ENCODE measurements around the gene ETS2.
A peak's percentile ranks its signal among the peaks of the same experiment; 100 is the strongest.

Gene ETS2

GRCh38 chr21:38805328-38806152, at the start of gene ETS2:
ETS2 (plus strand) TSS chr21:38805929; CDS start chr21:38810035, 4,106 bp downstream.
- DNase-seq: peak; percentile 96

- no peak for DNase-seq
These were observed 49.0 kb upstream of the ETS2 start for GRCh38 chr21:38756746-38757145.

GRCh38 chr21:38758501-38759214, 47.1 kb upstream of the ETS2 start:
- DNase-seq: no peak

- no peak for DNase-seq
These were observed 46.3 kb upstream of the ETS2 start for GRCh38 chr21:38759413-38759812.

- peak; percentile 26 for DNase-seq
These were observed 45.5 kb upstream of the ETS2 start for GRCh38 chr21:38760017-38760761.

- no peak for DNase-seq
These were observed 45.0 kb upstream of the ETS2 start for GRCh38 chr21:38760762-38761155.

- DNase-seq: no peak
These were observed 44.2 kb upstream of the ETS2 start for GRCh38 chr21:38761531-38761930.

GRCh38 chr21:38765056-38765455, 40.7 kb upstream of the ETS2 start:
- DNase-seq: no peak

GRCh38 chr21:38766987-38767722, 38.6 kb upstream of the ETS2 start:
- peak; percentile 88 for DNase-seq

GRCh38 chr21:38768471-38769063, 37.2 kb upstream of the ETS2 start:
- DNase-seq: no peak

- no peak for DNase-seq
These were observed 36.4 kb upstream of the ETS2 start for GRCh38 chr21:38769191-38769780.

- DNase-seq: peak; percentile 91
These were observed 35.1 kb upstream of the ETS2 start for GRCh38 chr21:38770660-38771059.

GRCh38 chr21:38771536-38771935, 34.2 kb upstream of the ETS2 start:
- DNase-seq: no peak

- DNase-seq: no peak
These were observed 33.1 kb upstream of the ETS2 start for GRCh38 chr21:38772646-38773045.

- DNase-seq: no peak
These were observed 32.3 kb upstream of the ETS2 start for GRCh38 chr21:38773099-38774061.

- DNase-seq: no peak
These were observed 31.6 kb upstream of the ETS2 start for GRCh38 chr21:38774152-38774551.

- DNase-seq: no peak
These were observed 31.0 kb upstream of the ETS2 start for GRCh38 chr21:38774586-38775285.

- DNase-seq: no peak
These were observed 30.0 kb upstream of the ETS2 start for GRCh38 chr21:38775733-38776132.

GRCh38 chr21:38777015-38777414, 28.7 kb upstream of the ETS2 start:
- no peak for DNase-seq

- no peak for DNase-seq
These were observed 28.2 kb upstream of the ETS2 start for GRCh38 chr21:38777531-38777930.

Data from NCI-H510A treated with DMSO at 0.1 percent for 48 hours (cell line).